ENCODE data around the gene POPDC2.

POPDC2 gene

GRCh38 chr3:119635719-119636118 lies 24.7 kb downstream of the POPDC2 start:
- Histone ChIP-seq H3K9me3 (ENCODE audit: control insufficient read depth, insufficient read depth, low read depth, low read length) (no peaks in the 10 kb centered on the region), H3K36me3 (ENCODE audit: control insufficient read depth in 2 of 2, insufficient read depth in 1 of 2, low read length in 2 of 2) (no peaks in the 10 kb centered on the region), H3K4me1 (ENCODE audit: control insufficient read depth, insufficient read depth, low read length) (no peaks in the 10 kb centered on the region), H3K27ac (ENCODE audit: extremely low read depth, low read depth, low read length) (no peak overlapping the region), H3K4me3 (ENCODE audit: low read depth, low read length) (no peak overlapping the region)
- ChIA-PET CTCF (no interaction called here), POLR2A (no interaction called here)
- no peak for TF ChIP-seq ZNF529 (tag by site-specific recombination; IDR thresholded peaks at IDR 0.05; ENCODE audit: insufficient replicate concordance)
- no peak for TF ChIP-seq SETDB1 (IDR thresholded peaks at IDR 0.05; ENCODE audit: insufficient read length, low read length)
- TF ChIP-seq ZBTB6 (tag by site-specific recombination; IDR thresholded peaks at IDR 0.05) = no peak
- no peak for TF ChIP-seq TSHZ1 (tag by site-specific recombination; IDR thresholded peaks at IDR 0.05; ENCODE audit: borderline replicate concordance)
- no peak for TF ChIP-seq KLF9 (tag by site-specific recombination; IDR thresholded peaks at IDR 0.05; ENCODE audit: low read depth)
- TF ChIP-seq ZNF37A (tag by site-specific recombination; IDR thresholded peaks at IDR 0.05) = no peak
- TF ChIP-seq ZNF148 (tag by site-specific recombination; IDR thresholded peaks at IDR 0.05; ENCODE audit: borderline replicate concordance) = no peak
- TF ChIP-seq ZSCAN30 (tag by site-specific recombination; IDR thresholded peaks at IDR 0.05) = no peak
- TF ChIP-seq BCL6B (tag by site-specific recombination; IDR thresholded peaks at IDR 0.05) = no peak
- TF ChIP-seq ZNF394 (tag by site-specific recombination; IDR thresholded peaks at IDR 0.05; ENCODE audit: borderline replicate concordance) = no peak
- TF ChIP-seq ZNF692 (tag by site-specific recombination; IDR thresholded peaks at IDR 0.05) = no peak
- TF ChIP-seq GLIS2 (tag by site-specific recombination; IDR thresholded peaks at IDR 0.05) = no peak
- no peak for TF ChIP-seq ZBTB11 (tag by site-specific recombination; conservative IDR thresholded peaks at IDR 0.05; ENCODE audit: low read depth)
- TF ChIP-seq PBX3 (CRISPR knock-in tag; IDR thresholded peaks at IDR 0.05) = no peak
- no peak for TF ChIP-seq YY1 (tag by site-specific recombination; IDR thresholded peaks at IDR 0.05)
- no peak for TF ChIP-seq ZNF518A (tag by site-specific recombination; conservative IDR thresholded peaks at IDR 0.05; ENCODE audit: low read depth)
- TF ChIP-seq ZNF596 (tag by site-specific recombination; IDR thresholded peaks at IDR 0.05) = no peak
